COLO668 (cell line): ENCODE measurements around the gene SPHKAP.
"Not testable (repeated sequence)": the region's sequence is repeated elsewhere in the genome, so short reads cannot be mapped to it uniquely, and the experiment has no call there.

ENCODE experiments used
- DNase-seq: peaks from one replicate; lab custom pipeline; 2025; ENCODE audit not compliant: unreplicated experiment; lab: John Stamatoyannopoulos, UW

The SPHKAP gene

DNA sequence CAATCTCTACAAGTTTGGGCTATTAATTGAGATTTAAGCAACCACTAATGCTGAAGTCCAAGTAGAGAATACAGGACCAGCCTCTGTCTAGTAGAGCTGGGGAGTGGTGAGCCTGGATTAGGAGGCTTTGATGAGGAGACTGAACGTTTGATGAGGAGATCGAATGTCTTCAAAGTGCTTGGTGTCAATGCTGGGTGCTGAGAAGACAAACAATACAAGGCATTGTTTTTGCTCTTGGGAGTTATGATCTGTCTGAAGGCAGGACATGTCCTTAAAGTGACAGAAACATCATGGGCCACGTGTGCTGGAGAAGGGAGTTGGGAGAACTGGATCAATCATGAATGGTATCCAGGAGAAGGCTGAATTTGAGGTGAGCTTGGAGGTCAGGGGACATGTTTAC is 143.6 kb downstream of the SPHKAP start:
- DNase-seq: no peak

DNA sequence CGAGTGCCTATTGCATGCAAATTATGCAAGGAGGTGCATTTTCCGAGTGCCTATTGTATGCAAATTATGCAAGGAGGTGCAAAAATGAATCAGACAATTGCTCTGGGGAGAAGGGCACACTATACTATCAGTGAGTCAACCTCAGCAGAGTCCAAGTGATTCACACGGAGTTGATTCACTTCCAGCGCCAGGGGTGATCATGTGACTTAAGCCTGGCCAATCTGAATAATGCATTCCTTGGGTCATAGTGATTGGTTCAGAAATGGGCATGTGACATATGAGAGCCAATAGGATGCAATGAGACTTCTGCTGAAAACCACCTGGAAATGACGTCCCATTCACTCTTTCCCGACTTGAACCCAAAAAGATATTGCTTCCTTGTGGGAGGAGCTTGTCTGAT is 157.9 kb downstream of the SPHKAP start:
- DNase-seq: no peak

DNA sequence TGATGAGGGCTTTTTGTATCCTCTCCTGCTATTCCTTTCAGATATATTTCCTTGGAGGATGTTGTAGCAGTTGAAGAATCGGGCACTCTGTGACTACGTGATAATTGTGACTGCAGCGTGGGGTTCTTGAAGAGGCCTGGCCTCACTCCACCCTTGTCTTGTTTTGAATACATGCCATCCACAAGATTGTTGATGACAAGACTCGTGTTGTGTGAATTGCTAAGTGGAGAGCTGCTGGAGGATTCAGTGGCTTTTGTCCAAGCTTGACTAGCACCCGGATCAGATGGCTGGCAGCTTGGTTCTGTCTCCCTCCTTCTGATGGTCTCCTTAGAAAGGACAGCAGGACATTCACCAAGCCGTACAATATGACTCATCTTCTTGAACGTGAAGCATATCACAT is 163.2 kb downstream of the SPHKAP start:
- no peak for DNase-seq

DNA sequence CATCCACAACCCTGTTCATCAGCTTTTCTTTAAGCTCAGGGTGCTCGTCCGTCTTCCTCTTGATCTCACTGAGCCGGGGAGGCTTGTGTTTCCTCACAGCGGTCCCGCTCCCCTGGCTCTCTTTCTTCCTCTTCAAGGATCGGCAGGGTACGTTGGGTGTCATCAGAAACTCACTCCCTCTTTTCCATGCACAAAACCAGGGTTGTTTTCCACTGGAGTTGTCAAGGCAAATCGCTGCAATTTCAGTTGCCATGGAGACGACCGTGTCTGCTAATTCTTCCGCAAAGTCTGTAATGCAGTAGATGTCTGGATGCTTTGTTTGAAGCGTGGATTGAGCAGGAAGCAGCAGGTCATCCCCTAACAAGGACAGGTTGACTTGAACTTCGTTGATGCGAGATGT is 163.7 kb downstream of the SPHKAP start:
- no peak for DNase-seq

DNA sequence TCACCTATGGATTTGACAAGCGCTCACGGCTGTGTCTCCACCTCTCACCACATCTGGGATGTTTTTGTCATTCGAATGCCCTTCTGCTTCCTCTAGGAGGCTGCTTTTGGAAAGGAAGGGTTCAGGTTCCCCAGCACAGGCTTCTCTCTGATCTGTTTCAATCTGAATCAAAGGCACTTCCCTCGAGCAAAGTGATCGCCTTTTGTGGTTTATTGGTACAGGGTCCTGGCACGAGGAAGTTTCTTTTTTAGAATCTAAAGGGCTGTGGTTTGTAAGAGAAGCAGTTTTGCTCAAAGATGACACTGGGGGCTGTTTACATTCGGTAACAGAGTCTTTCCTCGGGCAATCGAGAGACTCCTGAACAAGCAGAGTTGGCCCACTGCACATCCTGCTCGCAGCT is 165.1 kb downstream of the SPHKAP start:
- DNase-seq: no peak

DNA sequence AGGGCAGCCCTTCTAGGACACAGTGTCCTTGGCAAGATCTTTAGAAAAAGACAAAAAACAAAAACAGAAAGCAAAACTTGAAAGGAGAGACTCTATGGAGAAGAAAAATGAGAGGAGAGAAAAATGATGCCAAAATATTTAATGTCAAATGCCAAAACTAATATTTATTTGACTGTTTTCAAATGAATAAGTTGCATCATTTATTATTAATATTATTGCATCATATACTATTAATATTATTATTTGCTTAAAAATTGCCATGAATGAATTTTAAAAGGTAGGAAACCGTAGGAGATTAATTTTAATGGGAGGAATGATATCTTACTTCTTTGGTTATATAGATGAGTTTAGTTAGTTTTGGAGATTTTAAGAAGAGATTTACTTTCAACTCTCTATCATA is 165.7 kb downstream of the SPHKAP start:
- no peak for DNase-seq

DNA sequence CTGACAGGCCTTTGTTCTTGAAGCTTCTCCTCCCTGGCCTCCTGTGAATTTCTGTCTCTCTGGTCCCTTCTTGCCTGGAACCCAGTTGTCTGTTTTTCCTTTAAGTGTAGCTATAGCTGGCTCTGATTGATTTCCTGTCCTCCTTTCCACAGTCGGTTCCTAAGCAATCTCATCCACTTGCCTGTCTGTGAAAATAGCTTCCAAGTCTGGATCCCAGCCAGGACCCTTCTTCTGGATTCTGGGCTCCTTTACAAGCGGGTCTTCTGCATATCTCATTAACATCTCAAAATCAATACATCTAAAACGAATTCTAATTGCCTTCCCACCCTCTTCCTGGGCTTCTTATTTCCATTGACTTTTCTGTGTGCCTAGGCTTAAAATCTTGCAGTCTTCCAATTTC is 185.1 kb downstream of the SPHKAP start:
- DNase-seq: no peak

DNA sequence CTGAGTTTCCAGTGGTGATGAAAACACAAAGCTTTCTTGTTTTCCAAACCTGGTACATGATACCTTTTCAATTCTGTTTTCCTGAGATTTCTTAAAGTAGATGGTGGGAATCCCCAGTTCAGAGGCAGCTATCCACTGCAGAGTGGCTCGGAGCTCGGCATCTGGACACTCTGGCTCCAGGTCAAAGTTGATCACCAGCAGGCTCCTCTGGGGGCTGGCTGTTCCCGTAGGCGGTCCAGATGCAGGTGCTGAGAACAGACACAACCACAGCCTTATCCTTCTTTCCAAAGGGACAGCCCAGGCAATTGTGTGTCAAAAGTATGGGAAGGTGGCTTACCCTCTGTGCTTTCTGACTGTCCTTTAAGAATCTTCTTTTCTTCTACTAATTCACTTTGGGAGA is 190.6 kb downstream of the SPHKAP start:
- DNase-seq: no peak

DNA sequence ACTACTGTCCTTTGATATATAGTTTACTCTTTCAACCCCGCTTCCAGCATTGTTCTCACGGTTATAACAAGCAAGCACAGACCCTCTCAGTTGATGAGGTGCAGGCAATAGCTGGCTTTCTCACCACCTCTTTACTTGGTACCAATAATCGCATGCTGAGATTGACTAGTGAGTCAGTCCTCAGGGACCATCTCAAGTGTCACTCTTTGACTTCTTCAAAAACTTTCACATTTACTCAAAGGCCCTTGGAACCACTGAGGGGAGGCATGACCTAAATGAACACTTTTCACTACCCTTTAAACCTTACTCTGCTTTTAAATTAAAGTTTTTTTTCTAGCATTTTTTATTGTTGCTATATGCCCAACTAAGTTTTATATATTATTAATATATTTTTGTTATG is 208.2 kb downstream of the SPHKAP start:
- no peak for DNase-seq

DNA sequence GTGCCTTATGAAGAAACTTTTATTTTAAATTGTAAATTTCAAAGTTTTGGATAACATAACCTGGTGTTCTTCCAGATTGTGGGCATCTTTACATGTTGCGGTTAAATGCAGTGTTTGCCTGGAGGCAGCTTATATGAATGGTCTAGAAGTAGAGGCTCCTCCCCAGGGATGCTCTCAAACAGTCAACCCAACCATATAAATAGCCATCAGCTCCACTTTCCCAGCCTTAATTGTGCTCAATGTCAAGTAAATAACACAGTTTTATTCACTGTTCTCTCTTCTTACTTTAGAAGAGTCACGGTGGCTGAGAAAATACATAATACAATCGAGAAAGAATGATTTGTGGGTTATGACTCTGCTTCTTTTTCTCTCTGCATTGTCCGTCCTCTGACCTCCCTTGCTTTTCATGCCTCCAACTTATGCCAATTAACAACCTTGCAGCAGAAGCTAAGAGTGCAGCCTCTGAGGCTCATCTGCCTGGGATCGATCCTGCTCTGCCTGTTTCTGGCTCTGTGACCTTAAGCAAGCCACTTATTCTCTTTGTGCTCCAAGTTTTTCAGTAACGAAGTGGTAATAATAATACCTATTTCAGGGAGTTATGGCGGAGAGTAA is 209.8 kb downstream of the SPHKAP start:
- DNase-seq: no peak

DNA sequence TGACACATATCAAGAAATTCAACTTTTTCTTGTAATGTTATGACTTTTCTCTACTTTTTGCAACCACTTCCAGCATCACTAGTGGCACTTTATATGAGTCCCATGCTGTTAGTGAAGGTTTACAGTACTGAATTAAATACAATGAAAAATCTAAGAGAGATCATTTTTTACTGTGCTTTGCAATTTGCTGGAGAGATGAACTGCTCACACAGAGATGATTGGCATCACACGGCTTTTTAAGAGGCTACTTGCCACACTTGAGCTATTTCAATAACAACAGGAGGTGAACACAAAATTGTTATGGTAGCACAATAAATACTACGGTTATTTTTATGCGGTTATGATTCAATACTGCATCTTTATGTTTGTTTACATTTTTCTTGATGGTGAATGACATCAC is 221.2 kb downstream of the SPHKAP start:
- no peak for DNase-seq

DNA sequence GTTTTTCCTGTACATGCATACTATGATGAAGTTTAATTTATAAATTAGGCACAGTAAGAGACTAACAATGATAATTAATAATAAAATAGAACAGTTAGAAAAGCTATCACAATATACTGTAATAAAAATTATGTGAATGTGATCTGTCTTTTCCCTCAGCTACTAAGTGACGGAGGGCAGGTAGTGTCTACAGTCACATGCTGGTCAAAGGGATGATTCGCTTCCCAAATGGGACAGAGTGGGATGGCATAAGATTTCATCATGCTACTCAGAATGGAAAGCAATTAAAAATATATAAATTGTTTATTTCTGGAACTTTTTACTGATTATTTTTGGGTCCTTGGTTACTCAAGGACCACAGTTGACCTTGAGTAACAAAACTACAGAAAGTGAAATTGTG is 238.5 kb downstream of the SPHKAP start:
- no peak for DNase-seq

DNA sequence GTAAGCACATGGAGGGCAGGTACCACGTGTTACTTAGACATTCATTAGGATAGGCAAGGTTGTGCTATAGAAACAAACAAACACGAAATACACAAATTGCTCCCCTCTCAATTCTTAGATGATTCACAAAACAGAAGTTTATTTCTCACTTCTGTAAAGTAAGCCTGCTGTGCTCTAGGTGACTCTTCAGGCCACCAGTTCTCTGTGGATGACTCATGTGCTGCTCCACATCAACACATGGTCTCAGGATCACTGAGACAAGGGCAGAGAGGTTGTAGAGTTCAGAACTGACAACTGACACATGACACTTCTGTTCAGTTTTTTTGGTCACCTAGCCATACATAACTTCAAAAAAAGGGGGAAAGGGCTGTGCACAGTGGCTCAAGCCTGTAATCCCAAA is 239.5 kb downstream of the SPHKAP start:
- no peak for DNase-seq

DNA sequence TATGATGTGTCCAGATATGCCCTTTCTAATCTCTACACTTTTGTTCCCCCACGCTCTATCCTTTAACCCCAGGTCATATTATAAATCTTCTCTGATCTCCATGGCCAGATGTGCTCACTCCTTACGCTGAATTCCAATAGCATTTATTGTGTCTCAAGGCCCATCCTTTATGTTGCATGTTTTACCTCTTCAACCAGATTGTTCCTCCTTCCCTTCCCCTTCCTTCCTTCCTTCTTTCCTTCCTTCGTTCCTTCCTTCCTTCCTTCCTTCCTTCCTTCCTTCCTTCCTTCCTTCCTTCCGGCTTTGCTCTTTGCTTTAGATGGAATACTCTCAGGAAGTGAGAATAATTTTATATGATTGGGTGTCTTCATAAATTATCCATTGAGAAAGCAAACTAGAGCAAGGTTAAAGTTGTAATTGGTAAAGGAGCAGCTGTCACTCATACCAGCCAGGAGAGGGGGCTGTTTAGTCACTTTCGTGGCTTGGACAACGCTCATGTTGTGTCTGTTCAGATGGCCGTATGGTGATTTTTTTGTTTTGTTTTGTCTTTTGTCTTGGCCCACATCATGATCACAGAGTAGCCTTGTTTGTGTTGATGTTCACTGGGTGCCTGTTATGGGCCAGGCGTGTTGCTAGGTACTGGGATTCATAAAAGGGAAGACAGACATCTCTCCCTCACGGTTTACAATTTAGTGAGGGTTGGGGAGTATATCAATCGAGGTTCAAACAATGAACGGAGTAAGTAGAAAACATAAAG is 242.0 kb downstream of the SPHKAP start:
- DNase-seq: peak; percentile 35

DNA sequence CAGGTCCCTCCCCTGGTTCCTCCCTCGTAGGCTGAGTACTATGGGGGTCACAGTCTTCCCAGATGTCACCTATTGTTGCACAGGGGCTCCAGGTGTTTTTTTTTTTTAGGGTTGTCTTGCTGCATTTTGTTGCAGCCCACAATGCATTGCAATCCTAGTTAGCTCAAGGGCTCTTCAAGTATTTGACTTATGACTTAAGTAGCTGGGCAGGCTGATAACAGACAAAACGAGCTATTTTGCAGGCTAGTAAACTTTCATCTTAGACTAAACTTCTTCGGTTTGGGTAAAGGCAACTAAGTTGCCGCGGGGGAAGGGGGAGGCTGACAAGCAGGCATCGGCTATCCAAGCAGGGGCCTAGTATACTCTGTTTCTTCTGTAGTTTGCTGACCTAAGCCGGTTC is 245.2 kb downstream of the SPHKAP start:
- not testable (repeated sequence) for DNase-seq

DNA sequence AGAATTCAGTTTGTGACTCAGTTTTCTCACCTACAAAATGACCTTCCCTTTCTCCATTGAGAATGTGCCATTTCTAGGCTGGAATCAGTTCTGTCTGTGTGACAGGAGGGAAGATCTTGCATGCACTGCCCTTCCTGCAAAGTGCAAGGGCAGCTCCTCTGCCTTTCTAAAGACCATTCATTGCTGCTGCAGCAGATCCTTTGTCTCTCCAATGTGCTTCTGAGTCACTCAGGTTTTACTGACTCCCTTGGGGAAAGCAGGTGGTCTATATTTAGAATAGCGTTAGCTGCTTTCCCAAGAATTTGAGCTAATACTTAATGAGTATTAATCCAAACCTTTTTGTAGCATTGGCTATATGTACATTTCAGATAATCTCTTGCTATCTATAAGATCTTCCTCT is 247.6 kb downstream of the SPHKAP start:
- no peak for DNase-seq

DNA sequence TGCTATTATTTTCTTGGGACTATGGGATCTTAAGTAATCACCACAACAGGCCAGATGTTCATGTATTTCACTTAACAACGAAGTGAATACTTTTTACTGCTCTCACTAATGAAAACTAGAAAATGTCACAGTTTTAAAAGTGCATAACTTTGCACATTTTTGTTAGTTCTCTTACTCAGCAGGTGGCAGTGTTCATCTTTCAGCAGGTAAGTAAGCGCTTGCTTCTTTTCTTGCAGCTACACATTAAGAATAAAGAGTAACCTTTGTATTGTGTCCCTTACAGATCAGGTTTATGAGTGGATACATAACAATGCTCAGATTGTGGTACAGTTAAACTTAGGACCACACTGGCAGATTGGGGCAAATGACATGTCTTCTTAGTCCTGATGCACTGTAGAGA is 249.1 kb downstream of the SPHKAP start:
- no peak for DNase-seq

DNA sequence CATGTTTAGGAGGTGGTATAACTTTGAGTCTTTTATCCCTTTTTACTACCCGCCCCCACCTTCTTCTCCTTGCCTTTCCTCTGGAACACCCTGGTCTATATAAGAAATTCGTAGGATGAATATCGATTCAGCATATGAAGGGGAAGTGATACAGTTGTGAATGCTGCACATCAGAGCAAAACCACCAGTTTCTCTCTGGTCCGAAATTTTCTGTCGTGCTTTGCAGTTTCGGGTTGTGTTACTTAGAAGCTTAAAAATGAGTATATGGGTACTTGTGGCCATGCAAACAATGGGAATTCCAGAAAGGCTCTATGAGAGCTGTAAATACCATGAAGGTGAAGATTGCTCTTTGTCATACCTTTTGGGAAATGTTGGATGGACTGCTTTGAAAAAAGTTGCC is 249.5 kb downstream of the SPHKAP start:
- no peak for DNase-seq
